HG03108 (cell line): ENCODE data around the gene CTIF.
"Not testable (repeated sequence)": the region's sequence is repeated elsewhere in the genome, so short reads cannot be mapped to it uniquely, and the experiment has no call there.

ENCODE experiments used
- ATAC-seq: cut with Tn5 transposase; IDR thresholded peaks from one replicate; pipeline ENCODE4 v1.9.1; 2021; ENCODE audit warnings: moderate library complexity; ENCODE audit not compliant: unreplicated experiment

CTIF gene

GRCh38 chr18:48855422-48856377 is 316.9 kb downstream of the CTIF start:
- ATAC-seq = no peak

GRCh38 chr18:48857023-48857694 is 318.3 kb downstream of the CTIF start:
- no peak for ATAC-seq

GRCh38 chr18:48858676-48859075 is 319.8 kb downstream of the CTIF start:
- ATAC-seq = no peak

GRCh38 chr18:48859311-48860268 is 320.8 kb downstream of the CTIF start:
- no peak for ATAC-seq

- no peak for ATAC-seq
These were observed 321.7 kb downstream of the CTIF start for GRCh38 chr18:48860269-48861180.

- no peak for ATAC-seq
These were observed 322.4 kb downstream of the CTIF start for GRCh38 chr18:48861181-48861708.

GRCh38 chr18:48862132-48862531 is 323.3 kb downstream of the CTIF start:
- ATAC-seq = no peak

- ATAC-seq = no peak
These were observed 323.9 kb downstream of the CTIF start for GRCh38 chr18:48862678-48863270.

GRCh38 chr18:48863432-48864065 is 324.7 kb downstream of the CTIF start:
- no peak for ATAC-seq

GRCh38 chr18:48864876-48865275 is 326.0 kb downstream of the CTIF start:
- ATAC-seq = no peak

- ATAC-seq = no peak
These were observed 327.4 kb downstream of the CTIF start for GRCh38 chr18:48866028-48866733.

- ATAC-seq = no peak
These were observed 328.0 kb downstream of the CTIF start for GRCh38 chr18:48866856-48867255.

GRCh38 chr18:48867978-48868377 is 329.1 kb downstream of the CTIF start:
- no peak for ATAC-seq

- peak; percentile 75 for ATAC-seq
These were observed 329.9 kb downstream of the CTIF start for GRCh38 chr18:48868468-48869466.

- ATAC-seq = no peak
These were observed 330.8 kb downstream of the CTIF start for GRCh38 chr18:48869591-48869990.

- ATAC-seq = not testable (repeated sequence)
These were observed 332.1 kb downstream of the CTIF start for GRCh38 chr18:48870926-48871325.
